ENCODE data around the gene MPHOSPH8.
"Not testable (repeated sequence)": the region's sequence is repeated elsewhere in the genome, so short reads cannot be mapped to it uniquely, and the experiment has no call there.

Gene MPHOSPH8

DNA sequence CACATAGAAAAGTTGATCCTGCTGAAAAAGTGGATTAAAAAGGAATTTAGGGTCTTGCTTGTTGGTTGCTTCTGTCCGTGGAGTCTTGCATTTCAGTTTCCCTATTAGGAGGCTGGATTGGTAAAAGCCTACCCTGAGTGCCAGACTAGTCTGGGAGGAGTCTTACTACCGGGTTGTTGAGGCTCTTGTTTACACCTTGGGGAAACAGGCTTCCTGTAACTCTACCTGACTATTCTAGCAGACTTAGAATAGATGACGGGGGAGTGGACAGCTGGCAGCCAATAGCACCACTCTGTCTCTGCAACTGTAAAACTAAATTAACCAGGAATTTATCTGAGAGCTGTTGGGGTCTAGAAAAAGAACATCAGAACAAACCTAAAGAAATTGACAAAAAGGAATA is 11.3 kb upstream of the MPHOSPH8 start:
- CTCF ChIA-PET = no interaction called here
- no peak for TF ChIP-seq CTCF (conservative IDR thresholded peaks at IDR 0.05; ENCODE audit: low read depth)
- no peak for DNase-seq (ENCODE audit: low spot score)
- no peak overlapping the region for H3K27ac ChIP-seq
- POLR2A ChIA-PET (ENCODE audit: low non-redundant PET) = no interaction called here

GRCh38 chr13:19624265-19624664 is 9.2 kb upstream of the MPHOSPH8 start:
- POLR2A ChIA-PET (ENCODE audit: low non-redundant PET) = no interaction called here
- H3K27ac ChIP-seq = no peak overlapping the region
- DNase-seq (ENCODE audit: low spot score) = no peak
- no peak for TF ChIP-seq CTCF (conservative IDR thresholded peaks at IDR 0.05; ENCODE audit: low read depth)
- CTCF ChIA-PET = no interaction called here

DNA sequence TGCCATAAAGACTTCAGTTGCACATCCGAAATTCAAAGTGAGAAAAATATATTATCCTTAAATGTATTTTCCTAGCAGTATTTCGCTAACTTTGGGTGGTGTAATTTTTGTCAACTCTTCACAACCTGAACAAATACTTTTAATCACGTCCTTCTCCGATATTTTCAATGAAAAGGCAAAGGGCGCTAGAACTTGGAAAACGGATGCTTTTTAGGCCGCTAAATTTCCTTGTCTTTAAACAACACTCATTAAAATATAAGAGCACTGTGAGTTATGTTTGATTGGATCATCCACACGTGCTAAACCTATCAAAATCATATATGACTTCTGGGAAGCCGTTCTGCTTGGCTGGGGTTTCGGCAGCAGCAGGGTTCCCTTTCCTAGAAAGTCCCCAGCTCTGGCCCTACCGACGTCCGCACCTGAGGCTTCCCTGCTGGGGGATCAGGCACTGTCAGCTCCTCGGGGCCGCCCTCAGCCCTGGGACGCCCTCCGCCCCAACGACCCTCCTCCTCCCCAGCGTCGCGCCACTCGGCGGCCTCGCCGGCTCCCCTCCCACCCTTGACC is 462 bp upstream of the MPHOSPH8 start:
- TF ChIP-seq CTCF (conservative IDR thresholded peaks at IDR 0.05; ENCODE audit: low read depth) = no peak
- peak overlapping the region; percentile 82 for H3K27ac ChIP-seq
- POLR2A ChIA-PET (ENCODE audit: low non-redundant PET) = no interaction called here
- CTCF ChIA-PET = interaction anchor here (0.7 kb wide), 1 partner anchor 31 kb away, joined by 5 read pairs; no protein-coding TSS in a partner anchor
- DNase-seq (ENCODE audit: low spot score) = no peak

- DNase-seq (ENCODE audit: low spot score) = no peak
- CTCF ChIA-PET = interaction anchor here (1.0 kb wide), 1 partner anchor 255 kb away, joined by 4 read pairs; no protein-coding TSS in a partner anchor
- H3K27ac ChIP-seq = peak overlapping the region; percentile 82
- TF ChIP-seq CTCF (conservative IDR thresholded peaks at IDR 0.05; ENCODE audit: low read depth) = no peak
- POLR2A ChIA-PET (ENCODE audit: low non-redundant PET) = interaction anchor here (0.6 kb wide), 1 partner anchor 207 kb away, joined by 3 read pairs; no protein-coding TSS in a partner anchor
Measured at GRCh38 chr13:19634256-19634740, 839 bp downstream of the MPHOSPH8 start.

- CTCF ChIA-PET; DNase-seq (ENCODE audit: low spot score); H3K27ac ChIP-seq; POLR2A ChIA-PET (ENCODE audit: low non-redundant PET): not testable (repeated sequence)
Measured at GRCh38 chr13:19635926-19636325, 2.5 kb downstream of the MPHOSPH8 start.

DNA sequence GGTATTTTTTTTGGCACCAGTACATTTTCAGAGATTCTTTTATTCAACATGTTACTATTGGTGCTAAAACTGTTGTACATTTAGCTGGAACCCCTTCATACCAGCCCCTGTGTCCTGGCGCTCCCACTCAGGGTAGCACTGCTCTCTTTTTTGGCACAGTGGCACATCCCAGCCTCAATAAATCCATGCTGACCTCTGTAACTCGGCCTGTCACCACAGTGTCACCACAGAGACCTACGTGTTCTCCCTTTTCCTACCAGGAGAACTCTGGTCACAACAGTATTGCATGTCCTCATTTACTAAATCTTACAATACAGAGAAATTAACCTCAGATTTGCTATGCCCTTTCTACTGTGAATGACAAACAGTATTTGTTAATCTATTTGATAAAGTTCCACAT is 10.2 kb downstream of the MPHOSPH8 start:
- no peak for TF ChIP-seq CTCF (conservative IDR thresholded peaks at IDR 0.05; ENCODE audit: low read depth)
- ChIA-PET POLR2A (ENCODE audit: low non-redundant PET) (no interaction called here), CTCF (no interaction called here)
- DNase-seq (ENCODE audit: low spot score) = no peak
- no peak overlapping the region for H3K27ac ChIP-seq

- ChIA-PET CTCF (interaction anchor here (0.6 to 0.7 kb wide), 2 partner anchors 13 to 83 kb away, joined by 3 to 5 read pairs; no protein-coding TSS in a partner anchor), POLR2A (ENCODE audit: low non-redundant PET) (no interaction called here)
- DNase-seq (ENCODE audit: low spot score) = no peak
- TF ChIP-seq CTCF (conservative IDR thresholded peaks at IDR 0.05; ENCODE audit: low read depth) = no peak
- no peak overlapping the region for H3K27ac ChIP-seq
Measured at GRCh38 chr13:19645000-19645399, 11.5 kb downstream of the MPHOSPH8 start.

Measured in RWPE1 (cell line).